GM19238 (cell line): ENCODE data around the gene ZBTB11.
"Not testable (repeated sequence)": the region's sequence is repeated elsewhere in the genome, so short reads cannot be mapped to it uniquely, and the experiment has no call there.

Source experiments
- DNase-seq: peaks from one replicate; pipeline ENCODE4 v3.0.0; 2011; ENCODE audit warnings: low spot score; ENCODE audit not compliant: insufficient read length

ZBTB11 gene

DNA sequence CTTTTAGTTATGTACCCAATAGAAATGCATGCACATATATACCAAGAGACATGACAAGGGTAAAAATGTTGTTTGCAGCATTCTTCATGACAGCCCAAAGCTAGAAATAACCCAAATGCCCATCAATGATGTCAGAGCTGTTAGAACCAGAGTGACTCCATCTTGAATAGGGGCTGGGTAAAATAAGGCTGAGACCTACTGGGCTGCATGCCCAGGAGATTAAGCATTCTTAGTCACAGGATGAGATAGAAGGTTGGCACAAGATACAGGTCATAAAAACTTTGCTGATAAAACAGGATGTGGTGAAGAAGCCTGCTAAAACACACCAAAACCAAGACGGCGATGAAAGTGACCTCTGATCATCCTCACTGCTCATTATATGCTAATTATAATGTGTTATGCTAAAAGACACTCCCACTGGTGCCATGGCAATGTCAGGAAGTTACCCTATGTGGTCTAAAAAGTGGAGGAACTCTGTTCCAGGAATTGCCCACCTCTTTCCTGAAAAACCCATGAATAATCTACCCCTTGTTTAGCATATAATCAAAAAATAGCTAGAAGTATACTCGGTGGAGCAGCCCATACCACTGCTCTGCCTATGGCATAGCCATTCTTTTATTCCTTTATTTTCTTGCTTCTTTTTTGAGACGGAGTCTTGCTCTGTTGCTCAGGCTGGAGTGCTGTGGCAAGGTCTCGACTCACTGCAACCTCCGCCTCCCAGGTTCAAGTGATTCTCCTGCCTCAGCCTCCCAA lies 32.9 kb downstream of the ZBTB11 start:
- no peak for DNase-seq

DNA sequence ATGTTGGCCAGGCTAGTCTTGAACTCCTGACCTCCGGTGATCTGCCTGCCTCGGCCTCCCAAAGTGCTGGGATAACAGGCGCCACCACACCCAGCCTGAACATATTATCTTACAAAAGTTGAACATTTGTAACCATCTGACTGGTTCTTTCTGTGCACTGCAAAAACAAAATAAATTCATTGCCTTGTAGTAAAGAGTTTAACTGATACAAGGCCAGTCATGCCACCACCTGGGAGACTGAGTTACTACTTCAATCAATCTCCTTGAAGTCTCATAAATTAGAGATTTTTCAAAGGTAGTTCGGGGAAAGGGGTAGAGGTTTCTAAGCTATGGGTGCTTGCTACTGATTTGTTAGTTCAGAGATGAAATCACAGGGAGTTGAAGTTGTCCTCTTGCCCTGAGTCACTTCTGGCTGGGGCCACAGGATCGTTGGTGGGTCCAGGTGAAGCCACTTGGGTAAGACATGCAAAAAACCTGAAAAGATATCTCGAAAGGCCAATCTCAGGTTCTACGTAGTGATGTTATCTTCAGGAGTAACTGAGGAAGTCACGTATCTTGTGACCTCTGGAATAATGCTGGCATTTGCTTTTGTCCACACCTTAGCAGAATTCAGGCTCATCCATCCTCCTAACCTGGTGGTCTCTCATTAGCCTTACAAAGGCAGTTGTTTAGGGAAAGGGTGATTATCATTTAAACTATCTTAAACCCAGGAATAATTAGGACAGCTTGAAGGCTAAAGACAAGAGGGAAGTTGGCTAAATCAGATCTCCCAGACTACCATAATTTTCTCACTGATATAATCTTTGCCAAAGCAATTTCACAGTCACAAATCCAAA lies 33.7 kb downstream of the ZBTB11 start:
- no peak for DNase-seq

DNA sequence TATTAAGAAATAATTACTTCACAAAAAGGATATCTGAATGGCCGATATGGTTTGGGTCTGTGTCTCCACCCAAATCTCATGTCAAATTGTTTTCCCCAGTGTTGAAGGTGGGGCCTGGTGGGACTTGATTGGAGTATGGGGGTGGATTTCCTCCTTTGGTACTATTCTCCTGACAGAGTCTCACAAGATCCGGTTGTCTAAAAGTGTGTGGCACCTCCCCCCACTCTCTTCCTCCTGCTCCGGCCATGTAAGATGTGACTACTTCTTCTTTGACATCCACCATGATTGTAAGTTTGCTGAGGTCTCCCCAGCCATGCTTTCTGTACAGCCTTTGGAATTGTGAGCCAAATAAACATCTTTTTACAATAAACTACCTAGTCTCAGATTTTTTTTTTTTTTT lies 34.5 kb downstream of the ZBTB11 start:
- no peak for DNase-seq

DNA sequence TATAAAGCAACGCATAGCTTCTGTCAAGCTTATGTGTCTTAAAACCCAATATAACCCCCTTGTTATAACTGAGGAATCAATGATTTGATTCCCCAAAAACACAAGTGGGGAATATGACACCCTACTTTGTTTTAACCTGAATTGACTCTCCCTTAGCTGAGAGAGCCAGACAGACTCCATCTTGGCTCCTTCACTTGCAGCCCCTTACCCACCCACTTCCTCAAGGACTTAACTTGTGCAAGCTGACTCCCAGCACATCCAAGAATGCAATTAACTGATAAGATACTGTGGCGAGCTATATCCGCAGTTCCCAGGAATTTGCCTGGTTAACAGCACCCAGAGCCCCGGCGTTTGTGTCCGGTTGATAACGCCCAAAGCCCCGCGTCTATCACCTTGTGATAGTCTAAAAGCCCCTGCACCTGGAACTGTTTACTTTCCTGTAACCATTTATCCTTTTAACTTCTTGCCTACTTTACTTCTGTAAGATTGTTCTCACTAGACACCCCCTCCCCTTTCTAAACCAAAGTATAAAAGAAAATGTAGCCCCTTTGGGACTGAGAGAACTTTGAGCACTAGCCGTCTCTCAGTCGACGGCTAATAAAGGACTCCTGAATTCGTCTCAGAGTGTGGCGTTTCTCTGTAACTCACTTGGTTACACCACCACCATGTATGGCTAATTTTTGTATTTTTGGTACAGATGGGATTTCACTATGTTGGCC lies 35.4 kb downstream of the ZBTB11 start:
- DNase-seq = not testable (repeated sequence)

DNA sequence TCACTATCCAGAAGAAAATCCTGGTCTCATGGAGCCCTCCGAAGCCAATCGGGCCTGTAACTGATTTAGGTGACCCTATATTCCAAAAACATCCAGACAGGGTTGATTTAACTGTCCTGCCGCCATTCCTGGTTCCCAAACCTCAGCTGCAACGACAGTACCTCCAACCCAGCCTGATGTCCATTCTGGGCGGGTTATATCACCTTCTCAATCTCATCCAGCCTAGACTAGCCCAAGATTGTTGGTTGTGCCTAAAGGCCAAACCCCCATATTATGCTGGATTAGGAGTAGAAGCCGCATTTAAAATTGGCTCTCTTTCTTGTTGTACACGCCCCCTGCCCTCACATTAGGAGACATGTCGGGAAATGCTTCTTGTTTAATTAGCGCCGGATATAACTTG lies 36.7 kb downstream of the ZBTB11 start:
- DNase-seq = no peak

DNA sequence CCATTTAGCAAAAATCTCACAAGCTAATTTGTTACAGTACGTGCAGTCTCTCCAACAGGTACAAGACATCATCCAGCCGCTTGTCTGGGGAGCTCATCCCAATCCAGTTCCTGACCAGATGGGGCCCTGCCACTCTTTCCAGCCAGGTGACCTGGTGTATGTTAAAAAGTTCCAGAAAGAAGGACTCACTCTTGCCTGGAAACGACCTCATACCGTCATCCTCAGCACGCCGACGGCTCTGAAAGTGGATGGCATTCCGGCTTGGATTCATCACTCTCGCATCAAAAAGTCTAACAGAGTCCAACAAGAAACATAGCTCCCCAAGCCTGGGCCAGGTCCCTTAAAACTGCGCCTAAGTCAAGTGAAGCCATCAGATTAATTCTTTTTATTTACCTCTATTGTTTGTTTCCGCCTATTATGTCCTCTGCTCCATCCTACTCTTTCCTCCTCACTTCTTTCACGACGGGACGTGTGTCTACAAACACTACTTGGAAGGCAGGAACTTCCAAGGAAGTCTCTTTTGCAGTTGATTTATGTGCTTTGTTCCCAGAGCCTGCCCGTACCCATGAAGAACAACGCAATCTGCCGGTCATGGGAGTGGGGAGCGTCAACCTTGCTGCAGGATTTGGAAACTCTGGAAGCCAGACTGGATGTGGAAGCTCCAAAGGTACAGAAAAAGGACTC lies 37.5 kb downstream of the ZBTB11 start:
- no peak for DNase-seq

DNA sequence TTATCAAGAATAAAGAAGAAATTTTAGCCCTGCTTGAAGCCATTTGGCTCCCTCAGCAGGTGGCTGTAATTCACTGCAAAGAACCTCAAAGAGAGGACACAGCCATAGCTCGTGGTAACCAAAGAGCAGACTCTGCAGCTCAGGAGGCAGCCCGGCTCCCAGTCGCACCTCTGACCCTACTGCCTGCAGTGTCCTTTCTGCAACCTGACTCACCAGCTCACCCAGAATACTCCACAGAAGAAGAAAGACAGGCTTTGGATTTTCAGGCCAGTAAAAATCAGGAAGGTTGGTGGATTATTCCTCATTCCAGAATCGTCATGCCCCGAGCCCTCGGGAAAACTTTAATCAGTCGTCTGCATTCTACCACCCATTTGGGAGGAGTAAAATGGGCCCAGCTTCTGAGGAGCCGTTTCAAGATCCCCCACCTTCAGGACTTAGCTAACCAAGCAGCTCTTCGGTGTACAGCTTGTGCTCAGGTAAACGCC lies 38.6 kb downstream of the ZBTB11 start:
- DNase-seq = no peak

DNA sequence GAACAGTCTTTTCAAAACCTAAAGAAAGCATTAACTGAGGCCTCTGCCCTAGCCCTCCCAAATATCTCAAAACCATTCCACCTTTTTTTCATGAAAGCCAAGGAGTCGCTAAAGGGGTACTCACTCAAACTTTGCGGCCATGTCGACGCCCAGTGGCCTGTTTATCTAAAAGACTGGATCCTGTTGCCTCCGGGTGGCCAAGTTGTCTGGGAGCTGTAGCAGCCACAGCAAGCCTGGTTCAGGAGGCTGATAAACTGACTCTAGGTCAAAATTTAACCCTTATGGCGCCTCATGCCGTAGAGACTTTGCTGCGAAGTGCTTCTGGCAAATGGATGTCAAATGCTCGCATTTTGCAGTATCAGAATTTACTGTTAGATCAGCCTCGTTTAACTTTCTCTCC lies 39.5 kb downstream of the ZBTB11 start:
- no peak for DNase-seq

DNA sequence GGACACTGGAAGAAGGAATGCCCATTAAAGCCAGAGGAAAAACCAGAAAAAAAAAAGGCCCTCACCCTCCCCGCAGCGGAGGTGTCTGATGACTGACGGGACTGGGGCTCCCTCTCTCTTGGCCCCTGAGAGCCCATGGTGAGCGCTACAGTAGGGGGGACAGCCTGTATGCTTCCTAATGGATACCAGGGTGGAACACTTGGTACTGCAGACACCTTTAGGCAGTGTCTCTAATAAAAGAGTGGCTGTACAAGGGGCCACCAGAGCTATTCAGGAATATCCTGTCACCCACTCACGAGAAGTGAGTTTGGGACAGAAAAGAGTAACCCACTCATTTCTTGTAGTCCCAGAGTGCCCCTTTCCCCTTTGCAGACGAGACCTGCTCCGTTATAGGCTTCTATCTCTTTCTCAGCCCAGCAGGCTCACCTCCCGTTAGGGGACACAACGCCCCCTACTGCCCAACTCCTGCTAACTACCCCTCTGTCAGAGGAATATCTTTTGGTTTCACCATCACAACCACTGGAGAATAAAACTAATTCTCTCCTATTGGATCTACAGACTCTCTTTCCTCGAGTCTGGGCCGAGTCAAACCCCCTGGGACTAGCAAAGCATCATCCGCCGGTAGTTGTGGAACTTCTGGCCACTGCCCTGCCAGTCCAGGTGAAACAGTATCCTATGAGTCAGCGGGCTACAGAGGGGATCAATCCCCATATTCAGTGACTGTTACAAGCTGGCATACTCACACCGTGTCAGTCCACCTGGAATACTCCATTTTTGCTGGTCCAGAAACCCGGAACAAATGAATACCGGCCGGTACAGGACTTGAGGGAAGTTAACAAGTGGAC lies 40.8 kb downstream of the ZBTB11 start:
- peak; percentile 46 for DNase-seq

DNA sequence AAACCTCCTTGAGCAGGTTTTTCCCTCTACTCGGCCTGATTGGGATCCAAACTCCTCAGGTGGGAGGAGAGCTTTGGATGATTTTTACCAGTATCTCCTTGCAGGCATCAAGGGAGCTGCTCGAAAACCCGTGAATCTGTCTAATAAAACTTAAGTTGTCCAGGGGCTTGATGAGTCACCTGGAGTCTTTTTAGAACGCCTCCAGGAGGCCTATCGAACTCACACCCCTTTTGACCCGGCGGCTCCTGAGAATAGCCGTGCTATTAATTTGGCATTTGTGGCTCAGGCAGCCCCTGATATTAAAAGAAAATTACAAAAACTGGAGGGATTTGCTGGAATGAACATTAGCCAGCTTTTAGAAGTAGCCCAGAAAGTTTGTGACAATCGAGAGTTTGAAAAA lies 41.6 kb downstream of the ZBTB11 start:
- DNase-seq = no peak

DNA sequence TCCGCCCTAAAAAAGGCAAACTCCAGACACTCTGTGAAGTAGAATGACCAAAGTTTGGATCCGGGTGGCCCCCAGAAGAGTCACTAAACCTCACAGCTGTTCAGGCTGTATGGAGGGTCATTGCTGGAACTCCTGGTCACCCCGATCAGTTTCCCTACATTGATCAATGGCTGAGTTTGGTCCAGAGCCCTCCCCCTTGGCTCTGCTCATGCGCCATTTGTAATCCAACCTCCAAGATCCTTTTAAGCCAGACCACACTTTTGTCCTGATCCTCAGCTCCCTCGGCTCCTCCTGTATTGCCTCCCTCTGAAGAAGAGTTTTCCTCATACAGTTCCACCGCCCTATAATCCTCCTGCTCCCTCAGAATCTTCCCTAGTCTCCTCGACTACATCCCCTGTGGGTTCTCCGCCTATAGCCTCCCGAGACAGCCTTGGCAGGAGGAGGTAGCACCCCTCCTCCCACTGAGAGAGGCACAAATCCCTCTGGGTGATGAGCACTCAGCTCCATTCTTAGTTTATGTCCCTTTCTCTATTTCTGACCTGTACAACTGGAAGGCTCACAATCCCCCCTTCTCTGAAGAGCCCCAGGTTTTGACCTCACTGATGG lies 42.2 kb downstream of the ZBTB11 start:
- DNase-seq = no peak

DNA sequence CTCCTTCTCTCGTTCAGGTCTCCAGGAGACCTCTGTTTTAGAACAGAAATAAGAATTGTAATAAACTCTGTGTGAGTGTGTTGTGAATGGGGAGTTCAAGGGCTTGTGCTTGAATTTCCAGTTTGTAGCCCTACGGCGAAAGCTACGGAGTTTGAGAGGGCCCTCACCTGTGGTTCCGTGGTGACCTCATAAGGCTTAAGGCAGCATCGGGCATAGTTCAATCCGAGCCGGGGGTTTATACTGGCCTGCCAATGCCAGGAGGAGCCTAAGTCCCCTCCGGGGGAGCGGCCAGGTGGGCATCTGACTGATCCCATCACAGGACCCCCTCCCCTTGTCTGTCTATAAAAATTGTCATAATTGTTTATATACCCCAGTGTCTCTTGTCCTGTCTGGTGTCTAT lies 43.7 kb downstream of the ZBTB11 start:
- no peak for DNase-seq

DNA sequence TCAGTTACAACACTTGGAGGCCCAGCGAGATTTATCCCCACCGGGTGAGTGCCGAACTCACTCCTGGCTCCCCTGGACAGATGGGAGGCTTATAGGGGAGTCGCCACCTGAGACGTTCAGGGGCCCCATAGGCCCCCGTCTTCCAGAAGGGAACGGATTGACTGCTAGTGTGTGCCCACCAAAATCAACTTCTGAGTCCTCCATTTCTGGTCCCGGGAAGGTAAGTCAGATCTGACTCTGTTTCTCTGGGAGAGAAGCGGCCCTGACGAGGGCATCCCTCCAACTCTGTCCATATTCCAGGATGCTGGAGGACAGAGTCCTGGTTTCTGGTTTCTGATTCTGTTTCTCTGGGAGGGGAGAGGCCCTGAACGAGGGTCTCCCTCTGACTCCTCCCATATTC lies 44.3 kb downstream of the ZBTB11 start:
- no peak for DNase-seq

DNA sequence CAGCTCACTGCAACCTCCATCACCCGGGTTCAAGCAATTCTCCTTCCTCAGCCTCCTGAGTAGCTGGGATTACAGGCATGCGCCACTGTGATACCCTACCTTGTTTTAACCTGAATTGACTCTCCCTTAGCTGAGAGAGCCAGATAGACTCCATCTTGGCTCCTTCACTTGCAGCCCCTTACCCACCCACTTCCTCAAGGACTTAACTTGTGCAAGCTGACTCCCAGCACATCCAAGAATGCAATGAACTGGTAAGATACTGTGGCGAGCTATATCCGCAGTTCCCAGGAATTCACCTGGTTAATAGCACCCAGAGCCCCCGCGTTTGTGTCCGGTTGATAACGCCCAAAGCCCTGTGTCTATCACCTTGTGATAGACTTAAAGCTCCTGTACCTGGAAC lies 45.0 kb downstream of the ZBTB11 start:
- DNase-seq = not testable (repeated sequence)

DNA sequence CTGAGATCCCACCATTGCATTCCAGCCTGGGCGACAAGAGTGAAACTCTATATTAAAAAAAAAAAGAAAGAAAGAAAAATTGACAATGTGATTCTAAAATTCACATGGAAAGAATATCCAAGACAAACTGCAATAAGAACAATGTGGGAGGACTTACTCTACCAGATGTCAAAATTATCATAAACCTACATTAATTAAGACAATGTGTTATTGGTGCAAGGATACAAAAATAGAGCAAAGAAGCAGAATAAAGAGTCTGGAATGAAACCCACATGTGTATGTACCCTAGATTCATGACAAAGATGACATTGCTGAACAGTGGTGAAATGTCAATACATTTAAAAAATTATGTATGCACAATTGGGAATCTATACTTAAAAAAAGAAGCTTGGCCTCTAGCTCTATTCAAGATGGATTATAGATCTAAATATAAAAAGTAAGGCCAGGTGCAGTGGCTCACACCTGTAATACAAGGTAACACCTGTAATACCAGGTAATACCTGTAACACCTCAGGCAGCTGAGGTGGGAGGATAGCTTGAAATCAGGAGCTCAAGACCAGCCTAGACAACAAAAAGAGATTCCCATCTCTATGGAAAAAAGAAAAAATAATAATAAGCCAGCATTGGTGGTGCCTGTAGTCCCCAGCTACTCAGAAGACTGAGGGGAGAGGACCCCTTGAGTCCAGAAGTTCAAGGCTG lies 45.7 kb downstream of the ZBTB11 start:
- DNase-seq = no peak

DNA sequence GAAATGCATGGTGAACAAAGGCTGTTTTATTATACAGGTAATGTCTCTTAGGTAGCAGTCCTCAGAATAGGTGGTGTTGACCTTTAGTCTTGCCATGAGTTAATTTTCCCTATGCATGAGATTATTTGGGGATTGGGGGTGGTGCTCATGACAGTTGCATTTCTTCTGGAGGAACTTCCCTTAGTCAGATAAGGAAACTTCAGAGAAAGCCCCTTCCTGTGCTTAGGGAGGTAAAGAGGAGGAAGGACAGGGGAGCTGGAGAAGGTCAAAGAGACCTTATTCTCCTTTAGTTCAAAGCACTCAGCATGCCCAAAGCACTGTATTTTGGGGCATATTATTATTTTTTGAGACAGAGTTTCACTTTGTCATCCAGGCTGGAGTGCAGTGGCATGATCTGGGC lies 47.7 kb downstream of the ZBTB11 start:
- DNase-seq = no peak

DNA sequence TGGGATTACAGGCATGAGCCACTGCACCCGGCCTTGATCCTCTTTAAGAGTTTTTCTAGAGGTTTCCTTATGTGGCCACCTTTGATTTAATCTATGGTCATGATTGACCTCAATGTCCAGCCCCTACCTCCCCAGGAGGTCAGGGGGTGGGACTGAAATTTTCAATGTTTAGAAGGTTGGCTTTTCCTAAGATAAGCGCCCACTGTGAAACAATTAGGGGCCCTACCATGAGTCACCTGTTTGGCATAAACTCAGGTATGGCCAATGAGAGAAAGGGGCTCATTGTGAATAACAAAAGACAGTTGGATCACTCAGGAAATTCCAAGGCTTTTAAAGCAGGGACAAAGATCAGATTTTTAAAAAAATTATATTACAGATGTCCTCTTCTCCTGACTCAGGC lies 51.1 kb downstream of the ZBTB11 start:
- no peak for DNase-seq

DNA sequence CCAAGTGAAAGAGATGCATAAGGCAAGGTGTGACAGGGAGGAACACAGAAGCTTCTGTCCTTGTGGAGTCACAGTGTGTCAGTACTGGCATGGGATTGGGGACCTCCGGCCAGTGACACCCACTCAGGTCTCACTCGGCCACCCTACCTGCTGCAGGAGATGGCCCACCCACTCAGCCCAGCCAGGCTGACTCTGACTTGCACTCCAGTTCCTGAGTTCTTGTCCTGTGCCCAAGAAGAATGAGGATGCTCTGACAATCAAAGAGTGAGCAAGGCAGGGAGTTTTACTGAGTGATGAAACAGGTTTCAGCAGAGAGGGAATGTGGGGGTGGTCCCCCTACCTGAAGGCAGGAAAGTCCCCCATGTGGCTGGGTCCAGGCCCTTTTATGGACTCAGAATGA lies 52.1 kb downstream of the ZBTB11 start:
- DNase-seq = no peak

DNA sequence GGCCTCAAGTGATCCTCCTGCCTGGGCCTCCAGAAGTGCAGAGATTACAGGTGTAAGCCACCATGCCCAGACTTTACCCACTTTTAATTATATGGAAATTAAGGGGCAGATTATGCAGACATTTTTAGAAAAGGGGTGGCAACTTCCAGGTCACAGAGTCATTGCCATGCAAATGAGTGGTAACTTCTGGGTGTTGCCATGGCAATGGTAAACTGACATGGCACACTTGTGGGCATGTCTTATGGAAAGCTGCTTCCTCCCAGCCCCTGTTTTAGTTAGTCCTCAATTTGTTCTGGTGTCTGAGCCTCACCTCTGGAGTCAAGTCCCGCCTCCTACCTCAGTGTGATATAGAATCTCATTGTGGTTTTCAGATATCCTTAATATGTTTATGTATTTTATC lies 53.3 kb downstream of the ZBTB11 start:
- no peak for DNase-seq

DNA sequence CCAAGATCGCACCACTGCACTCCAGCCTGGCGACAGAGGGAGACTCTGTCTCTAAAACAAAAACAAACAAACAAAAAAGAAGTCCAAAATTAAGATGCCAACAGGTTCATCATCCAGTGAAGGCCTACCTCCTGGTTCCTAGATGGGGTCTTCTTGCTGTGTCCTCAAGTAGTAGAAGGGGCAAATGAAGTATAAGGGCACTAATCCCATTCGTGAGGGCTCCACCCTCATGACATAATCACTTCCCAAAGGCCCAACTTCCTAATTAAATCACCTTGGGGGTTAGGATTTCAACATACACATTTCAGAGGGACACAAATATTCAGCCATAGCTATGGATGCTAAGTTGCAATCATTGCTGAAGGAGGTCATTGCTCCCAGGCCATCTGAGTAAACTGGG lies 57.2 kb downstream of the ZBTB11 start:
- no peak for DNase-seq
